Activated T-cell treated with anti-CD3 and anti-CD28 coated beads for 4 hours (primary cell): ENCODE measurements around the gene MAPRE2.

Source experiments
- DNase-seq: peaks from one replicate; pipeline ENCODE4 v3.0.0-alpha.2; 2020

MAPRE2 gene

GRCh38 chr18:35189510-35189909 is 148.3 kb downstream of the MAPRE2 start:
- no peak for DNase-seq

GRCh38 chr18:35190948-35191697 is 149.9 kb downstream of the MAPRE2 start:
- no peak for DNase-seq

DNA sequence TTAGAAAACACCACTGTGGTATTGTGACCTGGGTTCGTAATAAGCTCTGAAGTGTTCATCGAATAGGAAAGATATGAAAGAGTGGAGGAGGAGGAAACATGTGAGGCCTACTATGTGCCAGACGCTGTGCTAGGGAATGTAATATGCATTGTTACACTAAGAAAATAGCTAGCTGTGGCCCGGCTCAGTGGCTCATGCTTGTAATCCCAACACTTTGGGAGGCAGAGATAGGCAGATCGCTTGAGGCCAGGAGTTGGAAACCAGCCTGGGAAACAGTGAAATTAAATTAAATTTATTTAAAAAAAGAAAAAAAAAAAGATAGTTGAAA is 150.4 kb downstream of the MAPRE2 start:
- DNase-seq, result no peak

DNA sequence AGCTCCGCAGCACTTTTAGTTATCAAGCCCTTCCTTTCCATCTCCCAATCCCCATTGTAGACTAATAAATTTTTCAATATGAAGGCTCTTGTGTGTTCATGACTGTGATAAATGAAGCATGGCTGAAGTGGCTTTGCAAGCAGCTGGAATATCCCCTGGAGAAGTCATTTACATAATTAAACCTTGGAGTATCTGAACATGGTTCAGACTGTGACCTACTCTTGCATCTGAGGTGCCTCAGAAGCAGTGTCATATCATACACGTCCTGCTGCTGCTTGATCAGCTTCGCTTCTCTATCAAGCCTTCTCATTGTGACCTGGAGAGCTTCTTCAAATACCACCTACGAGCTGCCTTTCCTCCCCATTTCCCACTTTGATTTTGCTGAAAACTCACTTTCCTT is 151.2 kb downstream of the MAPRE2 start:
- no peak for DNase-seq
